Measurements from ENCODE around the gene SIVA1.

The SIVA1 gene

GRCh38 chr14:104708606-104709268 lies 44.2 kb upstream of the SIVA1 start:
- peak; percentile 97 for TF ChIP-seq CTCF (IDR thresholded peaks at IDR 0.05; ENCODE audit: low read depth, low read length)

GRCh38 chr14:104709387-104710039 lies 43.4 kb upstream of the SIVA1 start:
- no peak for TF ChIP-seq CTCF (IDR thresholded peaks at IDR 0.05; ENCODE audit: low read depth, low read length)
- no peak overlapping the region for H3K4me3 ChIP-seq (ENCODE audit: low read depth, low read length)

More at GRCh38 chr14:104708606-104709268, 44.2 kb upstream of the SIVA1 start:
- H3K4me3 ChIP-seq (ENCODE audit: low read depth, low read length), result no peak overlapping the region

- no peak for TF ChIP-seq CTCF (IDR thresholded peaks at IDR 0.05; ENCODE audit: low read depth, low read length)
- no peak overlapping the region for H3K4me3 ChIP-seq (ENCODE audit: low read depth, low read length)
Measured at GRCh38 chr14:104710071-104710735, 42.7 kb upstream of the SIVA1 start.

- no peak overlapping the region for H3K4me3 ChIP-seq (ENCODE audit: low read depth, low read length)
- TF ChIP-seq CTCF (IDR thresholded peaks at IDR 0.05; ENCODE audit: low read depth, low read length), result no peak
Measured at GRCh38 chr14:104712881-104713734, 39.8 kb upstream of the SIVA1 start.

- no peak for TF ChIP-seq CTCF (IDR thresholded peaks at IDR 0.05; ENCODE audit: low read depth, low read length)
- H3K4me3 ChIP-seq (ENCODE audit: low read depth, low read length), result no peak overlapping the region
Measured at GRCh38 chr14:104714066-104714465, 38.9 kb upstream of the SIVA1 start.

GRCh38 chr14:104714681-104715080 lies 38.3 kb upstream of the SIVA1 start:
- H3K4me3 ChIP-seq (ENCODE audit: low read depth, low read length), result no peak overlapping the region
- no peak for TF ChIP-seq CTCF (IDR thresholded peaks at IDR 0.05; ENCODE audit: low read depth, low read length)
